ENCODE results near the gene BORCS5. TPM values are rescaled to one million over a fixed set of nuclear protein-coding genes. Genes with fewer than 3 reads are reported as not detected.

The BORCS5 gene
- total RNA-seq, 2 donors from 2014 or later, result 9.7 to 26.8 TPM

GRCh38 chr12:12465522-12465921, 108.6 kb downstream of the BORCS5 start:
- no peaks in the 10 kb centered on the region for H3K4me1 ChIP-seq (replicated peaks)
- no peaks in the 10 kb centered on the region for H3K9me3 ChIP-seq
- WGBS, result 87% methylated on average over 20 of the region's 20 CpGs
- intact Hi-C loops (cut with DNase I), result no loop called here
- H3K27me3 ChIP-seq (replicated peaks; ENCODE audit: insufficient read depth), result no peaks in the 10 kb centered on the region
- no peak overlapping the region for H3K4me3 ChIP-seq
- TF ChIP-seq POLR2A (IDR thresholded peaks at IDR 0.05) (no peak), POLR2AphosphoS5 (IDR thresholded peaks at IDR 0.05) (no peak), CTCF (IDR thresholded peaks at IDR 0.05) (no peak)
- no peak overlapping the region for H3K27ac ChIP-seq
- H3K36me3 ChIP-seq, result no peaks in the 10 kb centered on the region
- DNase-seq (ENCODE audit: low spot score), result no peak

GRCh38 chr12:12466157-12466556, 109.3 kb downstream of the BORCS5 start:
- DNase-seq (ENCODE audit: low spot score), result no peak
- no peak overlapping the region for H3K27ac ChIP-seq
- H3K36me3 ChIP-seq, result no peaks in the 10 kb centered on the region
- WGBS, result 87% methylated on average over 7 of the region's 7 CpGs
- H3K27me3 ChIP-seq (replicated peaks; ENCODE audit: insufficient read depth), result no peaks in the 10 kb centered on the region
- intact Hi-C loops (cut with DNase I), result no loop called here
- H3K4me1 ChIP-seq (replicated peaks), result no peaks in the 10 kb centered on the region
- H3K9me3 ChIP-seq, result no peaks in the 10 kb centered on the region
- no peak overlapping the region for H3K4me3 ChIP-seq
- no peak for TF ChIP-seq CTCF (IDR thresholded peaks at IDR 0.05)
- TF ChIP-seq POLR2A (IDR thresholded peaks at IDR 0.05), result no peak
- TF ChIP-seq POLR2AphosphoS5 (IDR thresholded peaks at IDR 0.05), result no peak

GRCh38 chr12:12467264-12467663, 110.4 kb downstream of the BORCS5 start:
- no peaks in the 10 kb centered on the region for H3K36me3 ChIP-seq
- no peaks in the 10 kb centered on the region for H3K9me3 ChIP-seq
- peak overlapping the region in 1 of 2 donors; percentile 19 for H3K27ac ChIP-seq
- TF ChIP-seq CTCF (IDR thresholded peaks at IDR 0.05), result no peak
- TF ChIP-seq POLR2AphosphoS5 (IDR thresholded peaks at IDR 0.05), result no peak
- no peak for TF ChIP-seq POLR2A (IDR thresholded peaks at IDR 0.05)
- H3K4me1 ChIP-seq (replicated peaks), result no peaks in the 10 kb centered on the region
- DNase-seq (ENCODE audit: low spot score), result no peak
- WGBS, result 77% methylated on average over 6 of the region's 6 CpGs
- intact Hi-C loops (cut with DNase I), result no loop called here
- no peaks in the 10 kb centered on the region for H3K27me3 ChIP-seq (replicated peaks; ENCODE audit: insufficient read depth)
- no peak overlapping the region for H3K4me3 ChIP-seq

DNA sequence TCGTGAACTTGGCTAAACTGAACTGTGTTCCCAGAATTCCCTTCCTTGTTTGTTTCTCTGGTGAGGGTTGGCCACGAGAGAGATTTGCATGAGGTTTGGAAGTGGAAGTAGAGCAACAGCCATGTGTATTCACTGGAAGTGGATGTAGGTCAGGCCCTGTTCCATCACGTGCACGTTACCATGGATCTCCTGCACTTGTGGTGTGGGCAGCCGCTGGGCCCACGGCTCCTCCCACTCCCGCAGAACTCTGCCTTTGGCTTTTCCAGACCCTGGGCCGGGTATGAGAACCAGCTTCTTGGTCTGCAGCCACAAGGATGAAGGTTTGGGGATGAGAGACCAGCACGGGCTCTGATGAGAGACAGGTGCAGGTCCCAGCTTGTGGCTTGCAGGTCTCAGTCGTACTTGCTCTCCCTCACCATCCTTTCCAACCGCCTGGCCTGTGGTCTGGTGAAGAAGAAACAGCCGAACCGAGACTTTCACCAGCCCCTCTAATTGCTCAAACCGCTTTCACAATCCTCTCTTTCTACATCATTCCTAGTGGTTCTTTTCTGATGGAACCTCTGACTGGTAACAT, 110.9 kb downstream of the BORCS5 start:
- TF ChIP-seq POLR2AphosphoS5 (IDR thresholded peaks at IDR 0.05), result no peak
- TF ChIP-seq POLR2A (IDR thresholded peaks at IDR 0.05), result no peak
- no peak for TF ChIP-seq CTCF (IDR thresholded peaks at IDR 0.05)
- no peaks in the 10 kb centered on the region for H3K27me3 ChIP-seq (replicated peaks; ENCODE audit: insufficient read depth)
- H3K4me3 ChIP-seq, result no peak overlapping the region
- H3K4me1 ChIP-seq (replicated peaks), result no peaks in the 10 kb centered on the region
- H3K9me3 ChIP-seq, result no peaks in the 10 kb centered on the region
- H3K27ac ChIP-seq, result peak overlapping the region in 1 of 2 donors; percentile 78
- 89% methylated on average over 14 of the region's 14 CpGs for WGBS
- no peaks in the 10 kb centered on the region for H3K36me3 ChIP-seq
- no peak for DNase-seq (ENCODE audit: low spot score)
- intact Hi-C loops (cut with DNase I), result no loop called here

DNA sequence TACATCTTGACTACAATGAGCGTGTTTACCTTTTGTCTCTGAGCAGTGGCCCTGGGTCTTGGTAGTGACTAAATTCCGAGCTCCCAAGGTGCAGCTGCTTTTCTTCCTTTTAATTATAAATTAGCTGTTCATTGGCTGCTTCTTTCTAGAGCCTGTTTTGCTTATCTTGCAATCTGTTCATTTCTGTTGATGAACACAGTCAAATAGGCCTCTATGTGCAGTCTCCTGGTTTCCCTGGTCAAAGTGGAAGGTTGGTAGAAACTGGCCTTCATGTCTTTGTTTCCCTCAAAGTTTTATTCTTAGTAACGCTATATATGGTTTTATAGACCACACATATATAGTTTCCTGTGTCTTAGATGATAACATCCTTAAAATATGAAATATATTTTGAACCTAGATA, 111.7 kb downstream of the BORCS5 start:
- 97% methylated on average over 3 of the region's 3 CpGs for WGBS
- no peak overlapping the region for H3K4me3 ChIP-seq
- intact Hi-C loops (cut with DNase I), result no loop called here
- H3K27me3 ChIP-seq (replicated peaks; ENCODE audit: insufficient read depth), result no peaks in the 10 kb centered on the region
- no peaks in the 10 kb centered on the region for H3K36me3 ChIP-seq
- no peak for DNase-seq (ENCODE audit: low spot score)
- H3K4me1 ChIP-seq (replicated peaks), result no peaks in the 10 kb centered on the region
- no peaks in the 10 kb centered on the region for H3K9me3 ChIP-seq
- TF ChIP-seq POLR2A (IDR thresholded peaks at IDR 0.05), result no peak
- TF ChIP-seq POLR2AphosphoS5 (IDR thresholded peaks at IDR 0.05), result no peak
- no peak for TF ChIP-seq CTCF (IDR thresholded peaks at IDR 0.05)
- peak overlapping the region in 1 of 2 donors; percentile 78 for H3K27ac ChIP-seq
